Thymus (tissue), 11 donors: ENCODE measurements around the gene PRMT9. TPM values are rescaled to one million over a fixed set of nuclear protein-coding genes. Genes with fewer than 3 reads are reported as not detected.

ENCODE experiments used
- DNase-seq, 9 donors: peaks; one replicate each; pipeline ENCODE4 v3.0.0-alpha.2; 2013; ENCODE audit warnings: low spot score in 9 of 9, low read depth in 6 of 9, missing footprints in 1 of 9
- H3K27ac ChIP-seq, 2 donors: one replicate each; pipeline ENCODE4 v1.5.1; 2013; ENCODE audit warnings: control low read depth in 1 of 2, low read depth in 1 of 2, low read length in 1 of 2, mild to moderate bottlenecking in 1 of 2, moderate library complexity in 1 of 2
- H3K27me3 ChIP-seq, 2 donors: one replicate each; pipeline ENCODE4 v1.5.1; 2013; ENCODE audit warnings: low read length in 1 of 2; ENCODE audit not compliant: control insufficient read depth in 2 of 2, insufficient read depth in 1 of 2
- H3K36me3 ChIP-seq, 2 donors: one replicate each; pipeline ENCODE4 v1.5.1; 2013; ENCODE audit warnings: low read length in 1 of 2, mild to moderate bottlenecking in 1 of 2, moderate library complexity in 1 of 2; ENCODE audit not compliant: control insufficient read depth in 2 of 2, insufficient read depth in 2 of 2
- H3K4me1 ChIP-seq, 2 donors: one replicate each; pipeline ENCODE4 v1.5.1; 2013; ENCODE audit warnings: low read length in 2 of 2; ENCODE audit not compliant: control insufficient read depth in 2 of 2, insufficient read depth in 2 of 2
- H3K4me3 ChIP-seq, 2 donors: one replicate each; pipeline ENCODE4 v1.5.1; 2013; ENCODE audit warnings: low read length in 2 of 2, control low read depth in 1 of 2, mild to moderate bottlenecking in 1 of 2
- H3K9me3 ChIP-seq, 2 donors: one replicate each; pipeline ENCODE4 v1.5.1; 2013; ENCODE audit warnings: low read length in 1 of 2, mild to moderate bottlenecking in 1 of 2; ENCODE audit not compliant: control insufficient read depth in 2 of 2, insufficient read depth in 1 of 2
- WGBS: extraction: QIAGEN DNeasy Blood & Tissue Kit; methylation state at CpG from one replicate; pipeline ENCODE4 v1.1.7; 2013; 5-methylcytosine and 5-hydroxymethylcytosine counted together
- polyA plus RNA-seq: library from polyadenylated mRNA; stranded (reverse); fragments of 200-250 nt; gene quantifications from one replicate; pipeline ENCODE4 v1.2.3, GENCODE V29; 2013
- total RNA-seq: library from RNA; stranded (reverse); fragments of 120-200 nt; gene quantifications from one replicate; pipeline ENCODE4 v1.2.4, GENCODE V29; 2013
- donor health status: healthy.

Gene PRMT9
- total and polyA plus RNA-seq, 2 donors = 9.7 to 16.5 TPM

- H3K9me3 ChIP-seq = no peaks in the 10 kb centered on the region
- H3K36me3 ChIP-seq = no peaks in the 10 kb centered on the region
- H3K27ac ChIP-seq = no peak overlapping the region
- no peak overlapping the region for H3K4me3 ChIP-seq
- WGBS = 69% methylated on average over 1 of the region's 1 CpG
- DNase-seq = no peak
- no peaks in the 10 kb centered on the region for H3K27me3 ChIP-seq
- H3K4me1 ChIP-seq = no peaks in the 10 kb centered on the region
Observed at GRCh38 chr4:147596377-147596776, 87.6 kb downstream of the PRMT9 start.

GRCh38 chr4:147594578-147594977 is 89.4 kb downstream of the PRMT9 start:
- WGBS = 94% methylated on average over 2 of the region's 2 CpGs
- no peaks in the 10 kb centered on the region for H3K36me3 ChIP-seq
- no peak overlapping the region for H3K4me3 ChIP-seq
- DNase-seq = no peak
- no peaks in the 10 kb centered on the region for H3K9me3 ChIP-seq
- H3K4me1 ChIP-seq = no peaks in the 10 kb centered on the region
- no peaks in the 10 kb centered on the region for H3K27me3 ChIP-seq
- no peak overlapping the region for H3K27ac ChIP-seq

GRCh38 chr4:147594107-147594506 is 89.9 kb downstream of the PRMT9 start:
- Histone ChIP-seq H3K4me3 (no peak overlapping the region), H3K4me1 (no peaks in the 10 kb centered on the region), H3K36me3 (no peaks in the 10 kb centered on the region), H3K27me3 (no peaks in the 10 kb centered on the region), H3K27ac (no peak overlapping the region), H3K9me3 (no peaks in the 10 kb centered on the region)
- DNase-seq = no peak
- 70% methylated on average over 5 of the region's 5 CpGs for WGBS

- H3K27me3 ChIP-seq = no peaks in the 10 kb centered on the region
- H3K9me3 ChIP-seq = no peaks in the 10 kb centered on the region
Observed at GRCh38 chr4:147591106-147591505, 92.9 kb downstream of the PRMT9 start.

GRCh38 chr4:147590249-147590920 is 93.6 kb downstream of the PRMT9 start:
- no peaks in the 10 kb centered on the region for H3K36me3 ChIP-seq
- no peak overlapping the region for H3K4me3 ChIP-seq
- DNase-seq = peak in 8 of 9 donors; percentile 3 to 61 (median 28)
- no peaks in the 10 kb centered on the region for H3K27me3 ChIP-seq
- H3K27ac ChIP-seq = no peak overlapping the region
- H3K9me3 ChIP-seq = no peaks in the 10 kb centered on the region
- no peaks in the 10 kb centered on the region for H3K4me1 ChIP-seq
- 52% methylated on average over 12 of the region's 12 CpGs for WGBS

More at GRCh38 chr4:147591106-147591505, 92.9 kb downstream of the PRMT9 start:
- no peak overlapping the region for H3K4me3 ChIP-seq
- H3K36me3 ChIP-seq = no peaks in the 10 kb centered on the region
- H3K27ac ChIP-seq = no peak overlapping the region
- no peak for DNase-seq
- H3K4me1 ChIP-seq = no peaks in the 10 kb centered on the region

- Histone ChIP-seq H3K36me3 (no peaks in the 10 kb centered on the region), H3K27ac (no peak overlapping the region), H3K9me3 (no peaks in the 10 kb centered on the region), H3K27me3 (no peaks in the 10 kb centered on the region), H3K4me1 (no peaks in the 10 kb centered on the region), H3K4me3 (no peak overlapping the region)
- no peak for DNase-seq
- WGBS = 93% methylated on average over 1 of the region's 1 CpG
Observed at GRCh38 chr4:147589586-147589985, 94.4 kb downstream of the PRMT9 start.

Other genes starting within 250 kb of the PRMT9 start
- 10.1 TPM for gene EDNRA, start 203.1 kb downstream of the PRMT9 start, total RNA-seq
- gene EDNRA, start 203.1 kb downstream of the PRMT9 start, polyA plus RNA-seq = 4.7 TPM
- gene TMEM184C, start 66.8 kb downstream of the PRMT9 start, total RNA-seq = 14.4 TPM
- gene TMEM184C, start 66.8 kb downstream of the PRMT9 start, polyA plus RNA-seq = 8.2 TPM
- gene ARHGAP10, start 47.9 kb upstream of the PRMT9 start, total RNA-seq = 11.8 TPM
- gene ARHGAP10, start 47.9 kb upstream of the PRMT9 start, polyA plus RNA-seq = 13.4 TPM